Measurements from ENCODE around the gene RBM33.

DNA sequence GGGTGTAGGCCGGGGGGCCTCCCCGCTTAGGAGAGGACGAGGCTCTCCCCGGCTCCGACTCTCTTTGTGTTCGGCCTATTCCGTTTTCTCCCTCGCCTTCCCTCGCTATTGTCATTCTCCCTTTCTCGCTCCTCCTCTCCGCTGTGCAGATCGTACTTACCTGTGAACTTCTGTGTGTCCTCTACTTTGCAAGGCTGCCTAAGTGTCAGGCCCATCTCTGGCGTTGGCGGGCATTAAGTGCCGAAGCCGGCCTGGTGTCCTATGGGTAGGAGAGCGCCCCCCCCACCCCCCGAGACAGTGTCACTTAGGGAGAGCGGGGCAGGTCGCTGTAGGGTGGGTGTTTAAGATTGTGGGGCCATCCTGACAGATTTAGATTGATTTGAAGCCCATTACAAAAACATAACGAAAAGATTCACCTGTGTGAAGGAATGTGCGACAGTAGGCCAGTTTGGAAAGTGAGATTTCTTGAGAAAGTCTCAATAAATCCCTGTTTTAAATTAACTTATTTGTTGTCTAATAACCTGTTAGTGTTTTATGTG is 579 bp downstream of the RBM33 start:
- TF ChIP-seq, protein P1, sequence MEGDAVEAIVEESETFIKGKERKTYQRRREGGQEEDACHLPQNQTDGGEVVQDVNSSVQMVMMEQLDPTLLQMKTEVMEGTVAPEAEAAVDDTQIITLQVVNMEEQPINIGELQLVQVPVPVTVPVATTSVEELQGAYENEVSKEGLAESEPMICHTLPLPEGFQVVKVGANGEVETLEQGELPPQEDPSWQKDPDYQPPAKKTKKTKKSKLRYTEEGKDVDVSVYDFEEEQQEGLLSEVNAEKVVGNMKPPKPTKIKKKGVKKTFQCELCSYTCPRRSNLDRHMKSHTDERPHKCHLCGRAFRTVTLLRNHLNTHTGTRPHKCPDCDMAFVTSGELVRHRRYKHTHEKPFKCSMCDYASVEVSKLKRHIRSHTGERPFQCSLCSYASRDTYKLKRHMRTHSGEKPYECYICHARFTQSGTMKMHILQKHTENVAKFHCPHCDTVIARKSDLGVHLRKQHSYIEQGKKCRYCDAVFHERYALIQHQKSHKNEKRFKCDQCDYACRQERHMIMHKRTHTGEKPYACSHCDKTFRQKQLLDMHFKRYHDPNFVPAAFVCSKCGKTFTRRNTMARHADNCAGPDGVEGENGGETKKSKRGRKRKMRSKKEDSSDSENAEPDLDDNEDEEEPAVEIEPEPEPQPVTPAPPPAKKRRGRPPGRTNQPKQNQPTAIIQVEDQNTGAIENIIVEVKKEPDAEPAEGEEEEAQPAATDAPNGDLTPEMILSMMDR (IDR thresholded peaks at IDR 0.05), result no peak
- TF ChIP-seq POLR2AphosphoS5 (IDR thresholded peaks at IDR 0.05) (no peak), POLR2A (IDR thresholded peaks at IDR 0.05) (no peak)
